GM18861 (cell line): ENCODE measurements around the gene MAP2K5.

ENCODE experiments used
- ATAC-seq: cut with Tn5 transposase; IDR thresholded peaks from one replicate; pipeline ENCODE4 v1.9.1; 2021; ENCODE audit not compliant: unreplicated experiment

Gene MAP2K5

DNA sequence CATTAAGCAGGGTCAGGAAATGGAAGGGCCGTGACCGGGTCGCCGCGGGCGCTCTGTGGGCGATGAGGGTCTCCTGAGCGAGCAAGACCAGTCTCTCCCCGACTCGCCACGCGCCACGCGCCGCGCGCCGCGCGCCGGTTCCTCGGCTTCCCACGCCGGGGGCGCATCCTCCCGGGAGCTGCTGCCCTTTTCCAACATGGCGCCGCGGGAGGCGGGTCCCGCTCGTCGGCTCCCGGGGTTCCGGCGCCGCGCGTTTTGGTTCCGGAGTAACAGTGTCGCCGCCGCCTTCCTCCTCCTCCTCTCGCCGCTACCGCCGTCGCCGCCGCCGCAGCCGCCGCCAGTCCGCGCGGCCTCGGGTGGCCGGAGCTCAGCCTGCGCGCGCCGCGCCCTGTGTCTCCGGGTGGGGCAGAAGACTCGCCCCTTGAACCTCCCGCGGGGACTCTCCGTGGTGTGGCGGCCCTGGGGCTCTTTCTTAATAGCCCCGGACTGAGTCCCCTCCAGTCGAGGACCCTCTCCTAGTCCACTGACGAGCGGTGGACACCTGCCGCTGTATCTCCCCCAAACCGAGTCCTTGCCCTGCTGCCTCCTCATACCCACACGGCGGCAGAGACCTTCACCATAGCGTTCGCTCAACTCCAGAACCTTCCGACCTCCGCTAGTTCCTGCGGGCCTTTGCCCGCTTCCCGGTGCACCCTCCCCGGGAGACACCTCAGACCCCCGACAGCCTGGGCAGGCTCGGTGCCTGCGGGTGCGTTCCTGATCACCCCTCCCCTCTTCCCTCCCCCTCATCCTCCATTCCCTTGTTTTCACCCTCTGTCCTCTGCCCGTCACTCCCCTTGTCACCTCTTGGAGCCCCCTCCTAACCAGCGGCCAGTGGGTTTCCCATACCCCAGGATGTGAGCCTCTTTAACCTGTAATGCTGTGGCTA lies at the start of gene MAP2K5:
Gene MAP2K5, plus strand, starts transcription at position 284 of the 928 bp plus-strand sequence. Its CDS starts 633 bp downstream, at position 917.
- ATAC-seq, result no peak

DNA sequence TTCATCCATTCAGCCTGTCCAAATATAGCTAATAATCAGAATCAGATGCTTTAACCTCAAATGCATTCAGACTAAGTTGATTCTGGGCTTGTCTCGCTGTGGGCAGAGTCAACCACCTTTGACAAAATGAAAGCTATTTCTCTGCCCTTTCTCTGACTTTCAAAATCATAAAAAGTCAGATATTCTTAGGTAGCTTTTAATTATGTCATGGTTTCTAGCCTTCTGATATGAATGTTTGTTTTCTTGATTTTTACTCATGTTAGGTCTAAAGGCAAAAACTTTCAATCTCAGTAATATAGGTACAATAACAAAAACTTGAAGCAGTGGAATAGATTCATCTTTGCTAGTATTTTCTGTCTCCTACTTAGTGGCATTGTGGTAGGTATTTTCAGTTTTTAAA lies 46.9 kb upstream of the MAP2K5 start:
- no peak for ATAC-seq

DNA sequence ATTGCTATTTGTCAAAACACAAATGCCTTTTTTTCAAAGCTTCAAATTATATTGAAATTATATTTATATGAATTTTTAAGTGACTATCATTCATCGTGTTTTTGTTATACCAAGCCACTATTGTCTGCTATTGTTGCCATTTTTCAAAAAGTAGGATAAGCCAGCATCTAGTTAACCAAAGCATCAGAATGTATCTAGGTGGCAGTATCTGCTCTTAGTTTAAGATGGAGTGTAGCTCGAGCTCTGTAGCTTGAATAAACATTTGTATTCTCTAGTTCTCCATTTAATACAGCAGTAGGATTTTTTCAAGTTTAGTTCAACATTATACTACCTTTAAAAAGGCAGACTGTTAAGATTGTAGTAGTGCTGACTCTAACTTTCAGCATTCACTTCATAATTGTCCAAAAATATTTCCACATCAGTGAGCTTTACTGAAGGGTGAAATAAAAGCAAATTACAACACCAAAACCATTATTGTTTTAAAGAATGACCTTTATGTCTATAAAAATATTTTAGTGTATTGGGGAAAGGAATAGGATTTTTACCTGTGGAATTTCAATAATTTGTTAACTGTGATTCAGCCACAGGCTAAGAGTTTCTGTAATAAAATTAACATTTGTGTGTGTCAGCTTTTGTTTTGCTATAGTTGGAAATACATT lies 41.2 kb upstream of the MAP2K5 start:
- ATAC-seq, result no peak

GRCh38 chr15:67501836-67502461 lies 40.6 kb upstream of the MAP2K5 start:
- no peak for ATAC-seq

- ATAC-seq, result no peak
Observed at GRCh38 chr15:67504056-67504455, 38.4 kb upstream of the MAP2K5 start.

- no peak for ATAC-seq
Observed at GRCh38 chr15:67504796-67505195, 37.7 kb upstream of the MAP2K5 start.

DNA sequence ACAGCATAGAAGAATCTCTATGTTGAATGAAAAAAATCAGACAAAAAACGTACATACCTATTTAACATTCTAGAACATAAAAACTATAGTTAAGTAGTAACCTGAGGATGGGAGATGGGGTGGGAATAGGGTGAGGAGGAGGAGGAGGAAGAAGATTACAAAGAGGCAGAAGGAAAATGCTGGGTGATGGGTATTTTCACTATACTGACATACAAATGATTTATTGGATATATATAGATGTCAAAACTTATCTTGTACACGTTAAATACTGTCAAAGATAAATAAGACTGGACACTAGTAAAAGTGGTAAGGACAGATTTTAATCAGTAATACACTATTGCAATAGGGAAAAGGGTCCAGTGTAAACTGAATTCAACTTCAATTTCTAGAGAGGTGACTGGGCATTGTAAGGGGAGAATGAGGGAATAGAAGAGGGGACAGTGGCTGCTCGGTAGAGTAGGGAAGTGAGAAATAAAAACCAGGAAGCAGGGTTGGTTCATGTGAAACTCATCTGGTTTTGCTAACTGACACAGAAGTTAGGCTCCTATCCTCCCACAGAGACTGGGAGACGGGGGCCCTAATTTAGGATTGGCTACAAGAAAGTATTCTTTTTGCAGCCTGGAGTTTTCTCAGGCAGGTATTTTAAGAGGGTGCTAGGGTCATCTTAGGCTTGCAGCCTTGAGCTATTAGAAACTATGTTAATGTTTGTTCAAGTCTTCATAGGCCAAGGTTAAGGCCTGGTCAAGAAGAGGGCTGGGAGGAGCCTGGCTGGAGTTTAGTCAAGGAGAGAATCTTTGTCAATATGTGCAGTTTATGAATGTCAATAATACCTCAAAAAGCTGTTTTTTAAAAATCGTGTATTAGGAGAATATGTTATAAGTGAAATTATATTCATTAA lies 36.6 kb upstream of the MAP2K5 start:
- no peak for ATAC-seq

DNA sequence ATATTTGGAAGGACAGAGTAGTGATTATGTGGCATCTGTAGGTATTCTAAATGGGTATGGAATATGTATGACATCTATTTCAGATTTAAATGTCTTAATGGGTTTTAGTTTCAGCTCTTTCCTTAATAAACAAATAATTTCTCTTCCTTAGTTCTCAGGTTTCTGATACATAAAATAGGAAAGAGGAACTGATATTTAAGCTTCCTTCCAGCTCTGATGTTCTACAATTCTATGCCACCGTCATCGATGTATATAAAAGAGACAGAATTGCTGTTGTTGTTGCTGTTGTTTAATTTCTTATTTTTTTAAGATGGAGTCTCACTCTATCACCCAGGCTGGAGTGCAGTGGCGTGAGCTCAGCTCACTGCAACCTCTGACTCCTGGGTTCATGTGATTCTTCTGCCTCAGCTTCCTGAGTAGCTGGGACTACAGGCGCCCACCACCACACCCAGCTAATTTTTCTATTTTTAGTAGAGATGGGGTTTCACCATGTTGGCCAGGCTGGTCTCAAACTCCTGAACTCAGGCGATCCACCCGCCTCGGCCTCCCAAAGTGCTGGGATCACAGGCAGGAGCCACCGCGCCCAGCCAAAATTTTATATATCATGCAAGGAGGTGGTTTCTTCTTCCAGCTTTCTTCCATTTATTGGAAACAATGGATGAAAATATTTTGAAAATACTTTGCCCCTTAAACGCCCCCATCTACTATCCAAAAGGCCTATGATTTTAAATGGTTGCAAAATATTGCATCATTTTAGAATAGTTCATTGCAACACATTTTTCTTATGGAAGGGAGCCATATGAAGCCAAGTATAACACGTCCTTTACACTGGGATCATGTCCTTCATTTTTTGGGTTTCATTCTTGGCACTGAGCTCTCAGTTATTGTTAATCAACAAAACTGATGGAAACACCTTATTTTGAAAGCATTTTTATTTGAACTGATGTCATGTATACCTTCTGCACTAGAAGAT lies 35.4 kb upstream of the MAP2K5 start:
- no peak for ATAC-seq

DNA sequence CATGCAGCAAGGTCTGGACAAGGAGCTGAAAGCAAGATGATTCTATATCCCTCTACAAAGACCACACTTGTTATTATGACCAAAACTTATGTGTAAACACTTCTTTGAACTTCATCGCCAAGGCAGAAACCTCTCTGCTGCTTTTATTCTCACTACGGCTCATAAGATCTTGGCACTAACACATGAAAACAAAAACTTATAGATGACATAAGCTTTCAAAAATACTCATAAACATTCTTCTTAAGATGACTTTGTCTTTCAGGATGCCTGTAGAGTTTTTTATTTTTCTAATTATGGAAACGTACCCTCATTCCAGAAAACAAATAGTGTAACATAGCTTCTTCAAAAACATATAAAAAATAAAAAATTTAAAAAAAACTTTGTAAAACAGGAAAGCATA lies 34.1 kb upstream of the MAP2K5 start:
- no peak for ATAC-seq

DNA sequence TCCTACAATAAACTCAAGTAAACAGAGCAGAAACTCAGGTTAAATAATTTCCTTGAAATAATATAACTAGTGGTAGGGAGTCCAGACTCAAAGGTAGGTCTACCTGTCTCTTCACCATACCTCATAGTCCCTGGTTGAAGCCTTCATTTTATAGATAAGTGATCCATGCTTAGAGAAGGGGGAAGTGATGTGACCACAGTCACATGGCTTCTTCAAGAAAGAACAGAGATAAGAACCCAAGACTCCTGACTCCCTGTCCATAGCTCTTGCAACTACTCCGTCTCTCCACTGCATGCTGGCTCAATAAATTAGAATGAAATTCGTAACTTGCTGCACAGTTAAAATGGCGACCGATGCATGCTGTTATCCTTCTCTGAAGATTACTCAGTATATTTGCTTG lies 32.6 kb upstream of the MAP2K5 start:
- no peak for ATAC-seq

- no peak for ATAC-seq
Observed at GRCh38 chr15:67510597-67511190, 31.8 kb upstream of the MAP2K5 start.

DNA sequence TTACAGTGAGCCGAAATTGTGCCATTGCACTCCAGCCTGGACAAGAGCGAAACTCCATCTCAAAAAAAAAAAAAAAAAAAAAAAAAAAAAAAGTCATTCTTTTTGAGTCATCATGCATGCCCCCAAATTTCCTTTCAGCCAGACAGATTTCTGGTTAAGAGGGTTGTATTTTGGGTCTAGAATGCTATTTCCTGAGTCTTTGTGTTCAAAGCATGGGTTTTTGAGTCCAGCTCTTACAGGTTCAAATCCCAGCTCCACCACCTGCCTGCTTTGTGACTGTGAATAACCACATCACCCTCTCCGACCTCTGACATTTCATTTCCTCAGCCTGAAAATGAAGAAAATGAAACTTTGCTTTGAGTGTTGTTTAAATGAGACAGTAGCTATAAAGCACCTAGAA lies 30.9 kb upstream of the MAP2K5 start:
- no peak for ATAC-seq

DNA sequence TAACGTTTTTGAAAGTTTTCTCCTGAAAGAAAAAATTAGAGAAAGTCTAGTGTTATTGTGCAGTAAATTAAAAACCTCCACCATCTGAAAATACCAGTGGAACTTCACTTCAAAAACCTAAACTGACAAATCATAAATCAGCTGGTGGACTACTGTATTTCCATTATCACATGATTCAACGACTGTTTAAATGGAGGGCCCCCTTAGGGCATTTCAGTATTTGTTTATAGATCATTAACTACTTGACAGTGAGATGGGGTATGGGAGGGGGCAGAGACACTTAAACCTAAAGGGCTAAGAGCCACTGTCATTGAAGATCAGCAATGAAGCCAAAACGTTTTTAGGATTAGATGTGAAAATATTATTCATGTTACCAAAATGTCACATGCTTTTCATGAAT lies 30.4 kb upstream of the MAP2K5 start:
- no peak for ATAC-seq

GRCh38 chr15:67512933-67513714 lies 29.4 kb upstream of the MAP2K5 start:
- ATAC-seq, result no peak

GRCh38 chr15:67515090-67515489 lies 27.4 kb upstream of the MAP2K5 start:
- ATAC-seq, result no peak

GRCh38 chr15:67515557-67515956 lies 26.9 kb upstream of the MAP2K5 start:
- no peak for ATAC-seq

DNA sequence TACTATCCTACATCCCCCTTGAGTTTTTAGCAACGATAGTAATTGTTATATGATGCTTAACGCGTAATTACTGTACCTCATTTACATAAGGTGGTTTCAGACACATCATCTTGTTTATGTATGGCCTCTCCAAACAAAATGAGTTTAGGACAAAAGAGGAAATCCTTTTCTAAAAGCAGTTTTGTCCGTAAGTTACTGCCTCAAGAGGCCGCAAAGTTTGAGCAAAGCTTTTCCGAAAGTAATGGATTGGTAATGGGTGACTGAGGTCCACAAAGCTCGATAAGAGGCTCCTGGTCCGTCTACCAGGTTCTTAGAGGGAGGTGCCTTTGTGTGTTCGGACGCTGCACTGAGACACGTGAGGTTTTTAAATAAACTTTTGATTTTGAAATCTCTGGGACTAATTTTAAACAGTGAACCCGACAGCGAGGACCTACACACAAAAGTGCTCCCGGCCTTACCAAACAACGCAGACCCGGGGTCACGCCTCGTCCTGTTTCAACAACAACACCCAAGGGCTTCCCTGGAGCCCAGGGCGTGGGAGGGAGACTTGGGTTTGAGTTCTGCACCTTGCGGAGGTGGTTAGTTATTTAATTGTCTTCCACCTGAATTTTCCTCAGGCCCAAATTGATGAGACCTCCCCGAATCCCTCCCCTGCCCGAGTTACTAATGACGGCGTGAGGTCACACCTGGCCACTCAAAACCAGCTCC lies 22.0 kb upstream of the MAP2K5 start:
- ATAC-seq, result no peak
